HG02981 (cell line): ENCODE data around the gene PCIF1.
"Not testable (repeated sequence)": the region's sequence is repeated elsewhere in the genome, so short reads cannot be mapped to it uniquely, and the experiment has no call there.

Source experiments
- ATAC-seq: cut with Tn5 transposase; IDR thresholded peaks from one replicate; pipeline ENCODE4 v1.9.1; 2021; ENCODE audit warnings: mild to moderate bottlenecking, moderate library complexity; ENCODE audit not compliant: unreplicated experiment

The PCIF1 gene

GRCh38 chr20:45946149-45946970 is 11.9 kb downstream of the PCIF1 start:
- ATAC-seq: no peak

GRCh38 chr20:45947110-45947866 is 12.8 kb downstream of the PCIF1 start:
- ATAC-seq: no peak

- ATAC-seq: no peak
Measured at GRCh38 chr20:45948261-45948733, 13.8 kb downstream of the PCIF1 start.

GRCh38 chr20:45948742-45949541 is 14.5 kb downstream of the PCIF1 start:
- ATAC-seq: no peak

- no peak for ATAC-seq
Measured at GRCh38 chr20:45949542-45950329, 15.3 kb downstream of the PCIF1 start.

GRCh38 chr20:45950330-45950646 is 15.8 kb downstream of the PCIF1 start:
- no peak for ATAC-seq

- ATAC-seq: no peak
Measured at GRCh38 chr20:45951925-45952834, 17.7 kb downstream of the PCIF1 start.

GRCh38 chr20:45952861-45953260 is 18.4 kb downstream of the PCIF1 start:
- no peak for ATAC-seq

- ATAC-seq: no peak
Measured at GRCh38 chr20:45953672-45954071, 19.2 kb downstream of the PCIF1 start.

- ATAC-seq: not testable (repeated sequence)
Measured at GRCh38 chr20:45956326-45956725, 21.8 kb downstream of the PCIF1 start.

GRCh38 chr20:45957021-45957941 is 22.8 kb downstream of the PCIF1 start:
- ATAC-seq: no peak

GRCh38 chr20:45958593-45958992 is 24.1 kb downstream of the PCIF1 start:
- no peak for ATAC-seq

GRCh38 chr20:45959126-45959525 is 24.6 kb downstream of the PCIF1 start:
- no peak for ATAC-seq

- no peak for ATAC-seq
Measured at GRCh38 chr20:45959956-45960630, 25.6 kb downstream of the PCIF1 start.

- no peak for ATAC-seq
Measured at GRCh38 chr20:45962031-45962755, 27.7 kb downstream of the PCIF1 start.

GRCh38 chr20:45963059-45964005 is 28.8 kb downstream of the PCIF1 start:
- no peak for ATAC-seq
